CD4-positive, alpha-beta T cell treated with Interleukin-6 at 100 ng/mL for 8 hours (primary cell): ENCODE data around the gene SFSWAP.
"Not testable (repeated sequence)": the region's sequence is repeated elsewhere in the genome, so short reads cannot be mapped to it uniquely, and the experiment has no call there.

Experiments used
- DNase-seq: peaks from one replicate; pipeline ENCODE4 v3.0.0-alpha.2; 2020; ENCODE audit warnings: mixed read lengths, low spot score

The SFSWAP gene

GRCh38 chr12:131702573-131702877 is 8.4 kb upstream of the SFSWAP start:
- no peak for DNase-seq

GRCh38 chr12:131703161-131703560 is 7.7 kb upstream of the SFSWAP start:
- DNase-seq = no peak

GRCh38 chr12:131704509-131704908 is 6.4 kb upstream of the SFSWAP start:
- DNase-seq = no peak

GRCh38 chr12:131706709-131707108 is 4.2 kb upstream of the SFSWAP start:
- not testable (repeated sequence) for DNase-seq

DNA sequence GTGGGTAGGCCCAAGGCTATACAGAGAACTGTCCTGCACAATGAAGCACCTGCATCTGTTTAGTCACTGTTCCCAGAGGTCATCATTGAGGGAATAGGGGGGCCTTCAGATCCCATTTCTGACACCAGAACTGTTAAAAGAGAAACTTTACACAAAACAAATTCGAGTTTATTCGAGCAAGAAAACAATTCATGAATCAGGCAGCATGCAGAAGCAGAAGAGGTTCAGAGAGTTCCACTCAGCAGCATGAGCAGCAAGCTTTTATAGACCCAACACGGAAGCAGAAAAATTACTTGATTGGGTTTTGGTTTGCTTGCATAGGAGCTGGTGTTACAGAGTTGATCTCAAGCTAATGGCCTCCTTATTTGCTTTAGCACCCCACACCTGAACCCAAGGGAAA is 1.7 kb upstream of the SFSWAP start:
- no peak for DNase-seq

- no peak for DNase-seq
Observed at GRCh38 chr12:131711551-131712205, 788 bp downstream of the SFSWAP start.

DNA sequence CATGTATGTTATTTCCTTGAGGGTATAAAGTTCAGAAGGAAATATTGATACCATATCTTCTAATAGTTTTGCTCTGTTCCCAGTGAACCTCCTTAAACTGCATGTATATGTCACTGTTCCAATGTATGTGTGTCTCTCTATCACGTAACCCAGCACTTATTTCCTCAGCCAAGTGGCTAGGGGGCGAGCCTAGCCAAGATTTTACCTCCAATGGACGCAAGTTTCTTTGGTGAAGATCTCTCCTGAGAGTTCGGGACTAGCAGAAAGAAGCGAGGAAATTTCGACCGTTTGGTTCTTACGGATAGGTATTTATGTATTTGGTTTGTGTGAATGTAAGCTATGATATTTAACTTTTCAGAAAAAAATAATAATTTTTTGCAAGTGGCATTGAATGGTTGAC is 2.5 kb downstream of the SFSWAP start:
- no peak for DNase-seq

DNA sequence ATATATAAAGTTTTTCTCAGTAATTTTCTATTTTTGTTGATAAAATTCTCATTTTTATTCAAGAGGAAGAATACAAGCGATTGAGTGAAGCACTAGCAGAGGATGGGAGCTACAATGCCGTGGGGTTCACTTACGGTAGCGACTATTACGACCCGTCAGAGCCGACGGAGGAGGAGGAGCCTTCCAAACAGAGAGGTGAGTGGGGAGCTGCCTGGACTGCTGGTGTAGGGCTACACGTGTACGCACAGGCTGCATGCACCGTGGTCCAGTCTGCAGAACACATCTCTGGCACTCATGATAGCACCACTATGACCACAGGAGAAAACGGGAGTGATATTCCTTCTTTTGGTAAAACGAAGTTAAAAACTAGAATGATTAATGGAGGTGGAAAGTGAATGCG is 3.9 kb downstream of the SFSWAP start:
- DNase-seq = no peak

GRCh38 chr12:131716282-131716681 is 5.4 kb downstream of the SFSWAP start:
- DNase-seq = no peak

DNA sequence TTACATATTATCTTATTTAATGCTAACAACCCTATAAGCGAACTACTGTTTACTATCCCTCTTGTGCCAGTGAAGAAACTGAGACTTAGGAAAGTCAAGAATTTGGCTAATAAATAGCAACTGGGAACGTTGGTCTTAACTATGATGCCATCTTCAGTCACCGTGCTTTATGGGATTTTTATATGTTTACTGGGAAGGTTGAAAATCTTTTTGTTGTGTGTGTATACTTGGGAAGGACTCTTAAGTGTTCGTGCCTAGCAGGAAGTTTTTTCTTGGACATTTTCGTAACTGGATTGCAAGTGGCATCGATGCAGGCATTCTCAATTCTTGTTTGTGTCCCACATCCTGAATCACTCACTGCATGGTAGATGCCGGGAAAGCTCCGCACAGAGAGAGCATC is 9.4 kb downstream of the SFSWAP start:
- no peak for DNase-seq

GRCh38 chr12:131720921-131721320 is 10.0 kb downstream of the SFSWAP start:
- DNase-seq = no peak

DNA sequence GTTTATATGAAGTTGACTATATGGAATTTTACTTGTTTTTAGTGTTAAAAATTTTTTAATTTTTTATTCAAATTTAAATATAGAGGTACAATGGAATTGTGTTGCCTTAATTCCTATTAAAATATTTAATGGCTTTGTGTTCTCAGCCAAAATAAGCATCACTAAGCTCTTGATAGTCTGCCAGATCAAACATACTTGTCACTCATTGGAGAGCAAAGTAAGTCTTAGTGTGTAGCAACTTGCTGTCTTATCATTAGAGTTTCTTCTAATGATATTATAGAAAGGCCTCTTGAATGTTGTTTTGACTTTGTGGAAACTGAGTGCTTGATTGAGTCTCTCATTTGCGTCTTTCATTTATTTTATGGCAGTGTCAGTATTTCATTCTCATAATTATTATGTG is 10.7 kb downstream of the SFSWAP start:
- no peak for DNase-seq

DNA sequence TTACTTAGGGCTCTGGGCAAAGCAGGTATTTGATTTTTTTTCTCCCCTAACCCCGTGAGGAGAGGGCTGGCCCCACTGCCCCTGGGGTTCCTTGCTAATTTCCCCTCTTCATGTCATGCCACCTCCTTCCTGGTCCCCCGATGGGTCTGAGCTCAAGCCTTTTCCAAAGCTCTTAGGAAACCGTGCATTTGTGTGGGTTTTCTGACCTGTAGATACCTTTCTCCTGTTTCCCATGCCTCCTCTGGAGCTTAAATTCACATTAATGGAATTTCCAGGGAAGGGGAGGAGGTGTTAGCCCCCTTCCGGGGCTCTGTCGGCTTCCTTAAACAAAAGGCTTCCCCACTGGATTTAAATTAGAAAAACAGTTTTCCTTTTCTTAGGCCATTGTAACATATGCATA is 12.6 kb downstream of the SFSWAP start:
- DNase-seq = no peak

GRCh38 chr12:131724534-131724933 is 13.6 kb downstream of the SFSWAP start:
- DNase-seq = no peak

GRCh38 chr12:131725503-131725902 is 14.6 kb downstream of the SFSWAP start:
- DNase-seq = no peak

DNA sequence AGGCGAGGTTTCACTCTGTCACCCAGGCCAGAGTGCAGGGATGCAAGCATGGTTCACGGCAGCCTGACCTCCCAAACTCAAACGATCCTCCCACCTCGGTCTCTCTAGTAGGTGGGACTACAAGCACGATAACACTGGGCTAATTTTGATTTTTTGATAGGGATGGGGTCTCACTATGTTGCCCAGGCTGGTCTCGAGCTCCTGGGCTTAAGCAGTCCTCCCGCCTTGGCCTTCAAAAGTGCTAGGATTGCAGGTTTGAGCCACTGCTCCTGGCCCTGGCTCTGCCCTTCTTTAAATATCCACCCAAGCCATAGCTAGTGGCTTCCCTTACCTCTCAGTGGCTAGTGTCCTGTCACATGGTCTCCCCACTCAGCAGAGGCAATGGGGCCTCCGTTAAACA is 17.8 kb downstream of the SFSWAP start:
- no peak for DNase-seq

DNA sequence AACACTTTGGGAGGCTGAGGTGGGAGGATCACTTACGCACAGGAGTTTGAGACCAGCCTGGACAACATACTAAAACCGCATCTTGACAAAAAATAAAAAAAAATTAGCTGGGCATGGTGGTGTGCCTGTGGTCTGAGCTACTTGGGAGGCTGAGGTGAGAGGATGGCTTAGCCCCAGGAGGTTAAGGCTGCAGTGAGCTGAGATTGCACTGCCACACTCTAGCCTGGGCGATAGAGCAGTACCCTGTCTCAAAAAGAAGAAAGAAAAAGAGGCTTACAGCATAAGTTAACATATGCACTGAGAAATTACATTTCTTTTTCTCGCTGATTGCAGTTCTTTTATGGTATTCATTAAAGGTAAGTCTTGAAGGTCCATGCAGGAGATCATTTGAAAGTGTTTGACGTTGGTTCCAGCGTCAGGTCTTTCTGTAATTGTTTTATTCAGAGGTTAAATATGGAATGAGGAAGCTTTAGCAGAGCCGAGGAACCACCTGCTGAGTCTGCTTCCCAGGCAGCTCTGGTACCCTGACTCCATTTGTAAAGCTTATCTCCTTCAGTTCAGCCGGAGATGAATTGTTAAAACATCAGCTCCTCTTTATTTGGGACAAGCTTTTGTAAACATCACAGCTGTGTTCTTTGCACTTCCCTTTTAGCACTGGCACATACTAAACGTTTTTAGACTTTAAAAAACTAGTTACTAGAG is 18.5 kb downstream of the SFSWAP start:
- no peak for DNase-seq

DNA sequence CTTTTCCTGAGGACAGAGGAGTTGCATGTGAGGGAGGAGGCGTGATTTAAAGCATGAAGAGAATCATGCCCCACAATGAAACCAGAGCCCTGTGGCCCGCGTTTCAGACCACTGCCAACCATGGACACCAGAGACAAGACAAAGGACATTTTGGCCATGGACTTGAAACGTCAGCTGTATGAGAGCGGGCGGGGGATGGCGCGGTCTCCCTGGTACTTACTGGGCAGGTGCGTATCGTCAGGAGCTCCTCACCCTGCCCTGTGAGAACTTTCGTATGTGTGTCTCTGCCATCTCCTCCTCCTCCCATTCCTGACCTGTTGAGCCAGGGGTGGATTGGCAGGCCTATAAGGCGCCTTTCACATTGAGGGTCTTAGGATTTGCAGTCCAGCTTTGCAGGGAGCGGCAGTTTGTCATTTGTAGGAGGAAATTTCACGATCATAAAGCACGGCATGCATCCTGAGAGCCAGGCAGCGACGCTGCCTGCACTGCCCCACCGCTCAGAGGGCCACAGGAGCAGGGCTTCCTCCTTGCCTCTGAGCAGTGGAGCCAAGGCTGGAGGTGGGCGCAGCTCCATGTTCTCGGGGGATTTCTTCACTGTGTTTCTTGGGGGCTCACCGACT is 22.2 kb downstream of the SFSWAP start:
- DNase-seq = no peak

DNA sequence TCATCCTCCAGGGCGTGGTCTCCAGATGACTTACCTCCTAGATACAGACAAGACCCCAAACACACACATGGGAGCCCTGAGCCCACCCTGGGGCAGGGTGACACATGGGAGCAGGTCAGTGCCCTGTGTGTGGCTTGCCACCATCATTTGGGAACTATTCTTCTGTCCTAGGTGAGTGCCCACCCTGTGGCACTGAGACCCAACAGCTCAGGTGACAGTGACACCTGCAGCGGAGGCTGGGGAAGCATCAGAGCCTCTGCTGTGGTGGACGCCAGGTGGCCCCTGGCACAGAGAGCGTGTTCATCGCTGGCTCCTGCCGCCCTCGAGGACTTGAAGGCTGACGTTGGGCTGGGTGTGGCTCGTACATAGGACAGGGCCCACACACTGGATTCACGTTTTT is 23.0 kb downstream of the SFSWAP start:
- no peak for DNase-seq

GRCh38 chr12:131734336-131735152 is 23.7 kb downstream of the SFSWAP start:
- no peak for DNase-seq

- DNase-seq = no peak
Observed at GRCh38 chr12:131735153-131735456, 24.2 kb downstream of the SFSWAP start.

DNA sequence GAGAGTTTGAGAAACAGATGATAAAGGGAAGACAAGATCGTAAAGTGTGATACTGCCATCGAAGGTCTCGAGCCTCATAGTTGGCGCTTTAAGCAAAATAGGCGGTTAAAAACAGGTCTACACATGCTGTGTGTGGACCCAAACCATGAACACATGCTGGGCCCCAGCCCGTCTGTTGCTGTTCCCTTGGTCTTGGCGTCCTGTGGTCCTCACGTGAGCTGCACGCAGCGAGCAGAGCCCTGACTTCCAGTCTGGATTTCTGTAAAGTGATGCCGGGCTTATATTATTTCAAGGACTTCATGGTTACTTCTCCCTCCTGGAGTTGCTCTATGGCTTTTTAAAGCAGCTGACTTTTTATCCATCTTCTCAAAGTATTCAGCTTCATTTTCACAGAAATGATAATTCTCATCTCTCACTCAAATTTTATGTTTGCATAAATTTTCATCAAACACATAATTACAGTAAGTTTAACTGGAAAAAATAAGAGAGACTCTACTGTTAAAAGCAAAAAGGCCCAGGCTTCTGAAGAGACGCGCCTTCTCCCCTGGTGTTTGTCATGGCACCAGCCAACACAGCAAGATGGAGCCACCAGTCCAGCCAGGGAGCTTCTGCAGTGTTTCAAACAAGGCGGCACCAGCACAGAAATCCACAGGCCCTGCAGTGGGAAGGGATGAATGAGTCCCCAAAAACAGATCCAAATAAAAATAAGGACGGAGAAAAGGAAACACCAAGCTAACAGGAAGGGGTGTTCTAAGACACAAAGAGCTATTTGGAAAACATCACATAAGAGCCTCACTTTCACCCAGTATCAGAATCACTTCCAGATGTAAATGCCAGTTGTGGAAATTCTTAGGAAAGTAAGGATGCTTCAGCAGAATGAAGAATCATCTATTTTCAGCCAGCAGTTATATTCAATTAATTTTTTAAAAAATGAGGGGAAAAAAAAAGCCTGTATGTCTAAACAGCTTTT is 24.9 kb downstream of the SFSWAP start:
- no peak for DNase-seq
